Measurements from ENCODE around the gene LENG9.
A peak's percentile ranks its signal among the peaks of the same experiment; 100 is the strongest.
"Not testable (repeated sequence)": the region's sequence is repeated elsewhere in the genome, so short reads cannot be mapped to it uniquely, and the experiment has no call there.

LENG9 gene

GRCh38 chr19:54457773-54458647 is 5.6 kb downstream of the LENG9 start:
- DNase-seq: no peak

- DNase-seq: no peak
Measured at GRCh38 chr19:54456423-54457373, 6.9 kb downstream of the LENG9 start.

GRCh38 chr19:54455786-54456422 is 7.7 kb downstream of the LENG9 start:
- no peak for DNase-seq

- DNase-seq: no peak
Measured at GRCh38 chr19:54454781-54455675, 8.6 kb downstream of the LENG9 start.

GRCh38 chr19:54453921-54454780 is 9.4 kb downstream of the LENG9 start:
- DNase-seq: no peak

- DNase-seq: no peak
Measured at GRCh38 chr19:54452626-54453025, 11.0 kb downstream of the LENG9 start.

- DNase-seq: no peak
Measured at GRCh38 chr19:54451997-54452396, 11.6 kb downstream of the LENG9 start.

- no peak for DNase-seq
Measured at GRCh38 chr19:54451331-54451871, 12.2 kb downstream of the LENG9 start.

- DNase-seq: no peak
Measured at GRCh38 chr19:54449701-54450069, 13.9 kb downstream of the LENG9 start.

GRCh38 chr19:54448774-54449700 is 14.5 kb downstream of the LENG9 start, which contains the start of gene LENG8:
Gene LENG8 (plus strand): TSS chr19:54449199. CDS start chr19:54451345, 2,146 bp downstream.
- DNase-seq: peak; percentile 93

GRCh38 chr19:54448040-54448773 is 15.4 kb downstream of the LENG9 start:
- peak; percentile 42 for DNase-seq

- DNase-seq: not testable (repeated sequence)
Measured at GRCh38 chr19:54446349-54446748, 17.2 kb downstream of the LENG9 start.

- no peak for DNase-seq
Measured at GRCh38 chr19:54444737-54445136, 18.8 kb downstream of the LENG9 start.

- no peak for DNase-seq
Measured at GRCh38 chr19:54440641-54441040, 22.9 kb downstream of the LENG9 start.

GRCh38 chr19:54439174-54439851 is 24.3 kb downstream of the LENG9 start:
- DNase-seq: no peak

- no peak for DNase-seq
Measured at GRCh38 chr19:54436628-54437252, 26.8 kb downstream of the LENG9 start.

- no peak for DNase-seq
Measured at GRCh38 chr19:54436031-54436523, 27.5 kb downstream of the LENG9 start.

Data from T1000 (cell line).